Thyroid gland (tissue), 4 donors: Measurements from ENCODE around the gene ATP5F1D. TPM values are rescaled to one million over a fixed set of nuclear protein-coding genes. Genes with fewer than 3 reads are reported as not detected.

Experiments
- DNase-seq, 2 donors: peaks; one replicate each; pipeline ENCODE4 v3.0.0-alpha.2; 2019
- H3K27ac ChIP-seq, 3 donors: fragments of 200-600 bp; sonication (generic); 1 replicate in 2 of 3; 2 replicates in 1 of 3; pipeline ENCODE4 v1.5.1; 2016 to 2019; ENCODE audit warnings: mild to moderate bottlenecking in 1 of 3, moderate library complexity in 1 of 3
- H3K27me3 ChIP-seq: fragments of 200-600 bp; sonication (generic); one replicate; pipeline ENCODE4 v1.5.1; 2019
- H3K36me3 ChIP-seq, 2 donors: fragments of 200-600 bp; sonication (generic); one replicate each; pipeline ENCODE4 v1.5.1; 2016 to 2019
- H3K4me1 ChIP-seq, 2 donors: fragments of 200-600 bp; sonication (generic); one replicate each; pipeline ENCODE4 v1.5.1; 2017 to 2019
- H3K4me3 ChIP-seq, 3 donors: fragments of 200-600 bp; sonication (generic); replicated peaks in 1 of 3; 1 replicate in 2 of 3; 2 replicates in 1 of 3; pipeline ENCODE4 v1.5.1; 2016; ENCODE audit warnings: mild to moderate bottlenecking in 1 of 3
- H3K9me3 ChIP-seq: fragments of 200-600 bp; sonication (generic); one replicate; pipeline ENCODE4 v1.5.1; 2017
- CTCF ChIP-seq, 6 experiments: fragments of 200-600 bp in 3 of 6; fragments of 450-650 bp in 3 of 6; sonication (generic) in 3 of 6; IDR thresholded peaks; one replicate each; pipeline ENCODE4 v1.5.1; 2016 to 2019; ENCODE audit warnings: antibody characterized with exemption in 6 of 6, mild to moderate bottlenecking in 2 of 6, inconsistent platforms in 1 of 6, moderate library complexity in 1 of 6
- POLR2A ChIP-seq, 2 donors: fragments of 450-650 bp; IDR thresholded peaks; one replicate each; pipeline ENCODE4 v1.6.1; 2017; ENCODE audit warnings: antibody characterized with exemption in 2 of 2, mild to moderate bottlenecking in 2 of 2, moderate library complexity in 1 of 2
- WGBS, 2 donors: methylation state at CpG; one replicate each; pipeline ENCODE4 v1.1.5; 2017; 5-methylcytosine and 5-hydroxymethylcytosine counted together
- intact Hi-C: fragments of 100-400 bp; cut with DNase I; formaldehyde crosslinking; loops from one replicate; pipeline ENCODE4 v1.15.1; 2023
- total RNA-seq, 4 donors: library from RNA; depleted of rRNA; stranded (reverse); fragments of >200 nt; gene quantifications; one replicate each; pipeline ENCODE4 v1.2.3, GENCODE V29; 2016

The ATP5F1D gene
- total RNA-seq, 4 donors from 2014 or later, result 39.2 to 182 (median 83.0) TPM

- no peak for TF ChIP-seq CTCF (IDR thresholded peaks at IDR 0.05)
- TF ChIP-seq POLR2A (IDR thresholded peaks at IDR 0.05), result peak in 1 of 2 donors; percentile 28
- Histone ChIP-seq H3K4me3 (peak within 1 kb of the TSS in 1 of 3 donors; percentile 51), H3K4me1 (peaks cover 34 to 48% of the 10 kb centered on the region in 2 donors), H3K27ac (peak within 1 kb of the TSS in 2 of 3 donors; percentile 90 to 94), H3K27me3 (no peaks in the 10 kb centered on the region), H3K9me3 (no peaks in the 10 kb centered on the region), H3K36me3 (no peaks in the 10 kb centered on the region)
- DNase-seq, result peak; percentile 55 to 63
- intact Hi-C loops, result loop anchor here (10.0 kb wide), 1 partner anchor 313 kb away; the partner anchor contains the start of gene ARID3A
- 5% methylated on average over 3 of the region's 87 CpGs; no CpG with 5 or more reads in 1 of the 2 donors for WGBS, 2 donors
These were observed 3.7 kb upstream of the ATP5F1D start, which contains the start of gene CBARP for GRCh38 chr19:1237754-1238368. Gene CBARP (minus strand): TSS chr19:1238005. CDS start chr19:1236100, 1,905 bp downstream.

GRCh38 chr19:1238369-1239303 is 2.9 kb upstream of the ATP5F1D start:
- TF ChIP-seq CTCF (IDR thresholded peaks at IDR 0.05) (no peak), POLR2A (IDR thresholded peaks at IDR 0.05) (no peak)
- 69 to 74% methylated on average over 30 to 34 of the region's 34 CpGs for WGBS, 2 donors
- intact Hi-C loops, result loop anchor here (10.0 kb wide), 1 partner anchor 314 kb away; the partner anchor contains the start of gene ARID3A
- Histone ChIP-seq H3K36me3 (no peaks in the 10 kb centered on the region), H3K4me1 (peaks cover 31 to 48% of the 10 kb centered on the region in 2 donors), H3K27me3 (no peaks in the 10 kb centered on the region), H3K4me3 (peak overlapping the region in 1 of 3 donors; percentile 21), H3K27ac (peak overlapping the region in 2 of 3 donors; percentile 90 to 94), H3K9me3 (no peaks in the 10 kb centered on the region)
- no peak for DNase-seq

GRCh38 chr19:1239420-1239795 is 2.1 kb upstream of the ATP5F1D start:
- Histone ChIP-seq H3K27ac (peak overlapping the region in 2 of 3 donors; percentile 90 to 94), H3K4me3 (no peak overlapping the region), H3K27me3 (no peaks in the 10 kb centered on the region), H3K4me1 (peaks cover 37 to 56% of the 10 kb centered on the region in 2 donors), H3K36me3 (no peaks in the 10 kb centered on the region), H3K9me3 (no peaks in the 10 kb centered on the region)
- intact Hi-C loops, result loop anchor here (10.0 kb wide), 1 partner anchor 315 kb away; the partner anchor contains the start of gene ARID3A
- no peak for DNase-seq
- TF ChIP-seq POLR2A (IDR thresholded peaks at IDR 0.05) (no peak), CTCF (IDR thresholded peaks at IDR 0.05) (no peak)
- 83% methylated on average over 11 of the region's 11 CpGs for WGBS, 2 donors

GRCh38 chr19:1239796-1240737 is 1.5 kb upstream of the ATP5F1D start:
- peak overlapping the region; percentile 90 to 94 (median 90) for H3K27ac ChIP-seq
- no peaks in the 10 kb centered on the region for H3K9me3 ChIP-seq
- H3K36me3 ChIP-seq, result no peaks in the 10 kb centered on the region
- WGBS, 2 donors, result 1 to 11% methylated on average over 21 to 27 of the region's 84 CpGs
- peaks cover 43 to 62% of the 10 kb centered on the region in 2 donors for H3K4me1 ChIP-seq
- peak overlapping the region in 1 of 3 donors; percentile 23 for H3K4me3 ChIP-seq
- intact Hi-C loops, result loop anchor here (10.0 kb wide), 1 partner anchor 315 kb away; the partner anchor contains the start of gene ARID3A
- no peaks in the 10 kb centered on the region for H3K27me3 ChIP-seq
- DNase-seq, result peak; percentile 87 to 89
- TF ChIP-seq CTCF (IDR thresholded peaks at IDR 0.05) (peak; percentile 35 to 98 (median 92)), POLR2A (IDR thresholded peaks at IDR 0.05) (peak in 1 of 2 donors; percentile 48)
